Raji (cell line): Measurements from ENCODE around the gene ZNF691.

Experiments used
- POLR2A ChIP-seq: IDR thresholded peaks from 2 replicates; pipeline ENCODE4 v1.6.1; 2011; ENCODE audit warnings: low read depth, low read length, control low read depth; ENCODE audit not compliant: insufficient read depth

ZNF691 gene, protein sequence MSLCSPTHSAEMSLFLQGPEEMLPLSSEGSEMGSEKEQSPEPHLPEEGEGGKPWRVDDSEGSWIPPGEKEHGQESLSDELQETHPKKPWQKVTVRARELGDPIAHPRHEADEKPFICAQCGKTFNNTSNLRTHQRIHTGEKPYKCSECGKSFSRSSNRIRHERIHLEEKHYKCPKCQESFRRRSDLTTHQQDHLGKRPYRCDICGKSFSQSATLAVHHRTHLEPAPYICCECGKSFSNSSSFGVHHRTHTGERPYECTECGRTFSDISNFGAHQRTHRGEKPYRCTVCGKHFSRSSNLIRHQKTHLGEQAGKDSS

GRCh38 chr1:42846257-42847110 is at the start of gene ZNF691:
Gene ZNF691 (plus strand): TSS chr1:42846613. CDS start chr1:42849659, 3,046 bp downstream.
- peak; percentile 78 for TF ChIP-seq POLR2A

DNA sequence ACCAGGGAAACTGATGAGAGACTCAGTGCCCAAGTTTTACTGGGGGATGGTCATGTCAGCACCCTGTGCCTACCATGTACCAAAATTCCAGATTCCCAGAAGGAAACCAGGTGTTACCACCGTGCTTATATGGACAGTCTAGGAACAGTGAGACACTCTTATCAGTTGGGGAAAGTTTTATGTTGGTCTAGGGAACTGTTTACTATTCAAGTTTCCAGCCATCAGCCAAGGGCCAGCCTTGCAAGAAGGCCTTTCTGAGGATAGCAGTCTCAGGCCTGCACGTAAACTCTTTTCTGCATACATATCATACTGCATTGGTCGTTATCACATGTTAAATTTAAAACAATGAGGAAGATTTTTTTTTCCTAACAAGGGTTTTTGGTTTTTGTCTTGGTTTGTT is 49.0 kb upstream of the ZNF691 start:
- no peak for TF ChIP-seq POLR2A

DNA sequence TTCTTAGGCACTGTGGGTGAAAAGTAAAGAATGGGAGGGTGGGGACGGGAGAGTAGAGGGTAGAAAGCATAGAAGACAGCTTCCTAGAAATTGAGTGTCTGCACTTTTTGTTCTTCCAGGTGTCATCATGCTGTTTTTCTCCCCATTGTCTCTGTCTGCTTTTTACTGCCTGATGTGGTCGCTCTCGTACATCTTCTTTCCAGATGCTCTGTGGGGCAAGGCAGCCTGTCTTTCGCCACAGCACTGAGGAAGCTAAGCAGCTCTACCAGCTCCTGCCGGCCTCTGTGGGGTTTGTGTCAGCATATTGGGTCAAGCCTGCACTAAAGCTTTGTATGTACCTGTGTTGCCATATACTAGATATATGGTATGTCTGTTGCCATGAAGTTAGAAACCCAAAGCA is 48.4 kb upstream of the ZNF691 start:
- no peak for TF ChIP-seq POLR2A

DNA sequence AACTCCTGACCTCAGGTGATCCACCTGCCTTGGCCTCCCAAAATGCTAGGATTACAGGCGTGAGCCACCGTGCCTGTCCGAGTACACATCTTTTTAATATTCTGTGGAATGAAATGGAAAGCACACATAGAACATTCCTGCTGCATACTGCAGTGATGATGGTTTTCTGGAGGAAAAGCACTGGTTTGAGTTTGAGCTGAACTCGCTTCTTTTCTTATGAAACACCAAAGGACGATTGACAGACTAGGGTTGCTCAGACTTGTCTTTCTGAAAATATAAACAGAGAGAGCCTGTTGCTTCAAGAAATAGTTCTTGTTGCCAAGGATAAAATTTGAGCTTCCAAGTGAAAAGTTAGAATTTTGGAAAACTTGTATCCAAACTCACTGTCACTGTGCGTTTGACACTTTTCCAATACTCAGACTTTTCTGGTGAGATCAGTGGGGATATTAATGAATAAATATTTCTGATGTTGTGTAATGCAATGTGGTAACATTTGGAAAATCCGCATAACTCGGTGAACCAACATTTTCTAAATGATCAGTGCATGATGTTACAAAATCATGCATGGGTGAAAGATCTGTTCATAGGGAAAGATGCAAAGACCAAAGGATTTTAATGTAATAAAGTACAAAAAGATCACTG is 44.5 kb upstream of the ZNF691 start:
- TF ChIP-seq POLR2A = no peak

GRCh38 chr1:42806171-42806570 is 40.2 kb upstream of the ZNF691 start:
- TF ChIP-seq POLR2A = no peak

GRCh38 chr1:42806593-42806992 is 39.8 kb upstream of the ZNF691 start:
- TF ChIP-seq POLR2A = no peak

DNA sequence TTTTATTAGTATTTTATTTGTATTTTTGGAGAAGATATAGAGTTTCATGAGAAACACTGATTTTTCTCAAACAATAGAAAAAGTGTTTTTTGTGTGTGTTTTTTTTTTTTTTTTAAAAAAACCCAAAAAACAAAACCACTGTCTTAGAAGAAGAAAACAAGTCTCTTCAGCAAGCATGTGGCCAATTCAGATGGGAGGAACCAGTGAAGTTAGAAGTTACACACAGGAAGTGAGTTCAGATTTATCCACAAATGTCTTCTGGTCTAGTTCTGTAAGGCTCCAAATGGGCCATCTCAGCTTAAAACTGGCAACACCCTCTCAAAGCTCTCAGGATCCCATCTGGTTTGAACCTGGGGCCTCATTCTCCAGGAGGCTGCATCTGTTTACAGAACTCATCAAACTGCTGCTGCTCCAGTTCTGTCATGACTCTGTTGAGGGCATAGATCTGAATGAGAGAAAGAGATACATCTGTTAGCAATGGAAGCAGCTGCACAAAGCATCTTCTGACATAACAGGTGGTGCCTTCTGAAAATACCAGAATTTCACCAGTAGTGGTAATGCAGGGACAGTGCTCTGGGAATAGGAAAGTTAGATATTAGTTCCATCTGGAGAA is 39.3 kb upstream of the ZNF691 start:
- no peak for TF ChIP-seq POLR2A

DNA sequence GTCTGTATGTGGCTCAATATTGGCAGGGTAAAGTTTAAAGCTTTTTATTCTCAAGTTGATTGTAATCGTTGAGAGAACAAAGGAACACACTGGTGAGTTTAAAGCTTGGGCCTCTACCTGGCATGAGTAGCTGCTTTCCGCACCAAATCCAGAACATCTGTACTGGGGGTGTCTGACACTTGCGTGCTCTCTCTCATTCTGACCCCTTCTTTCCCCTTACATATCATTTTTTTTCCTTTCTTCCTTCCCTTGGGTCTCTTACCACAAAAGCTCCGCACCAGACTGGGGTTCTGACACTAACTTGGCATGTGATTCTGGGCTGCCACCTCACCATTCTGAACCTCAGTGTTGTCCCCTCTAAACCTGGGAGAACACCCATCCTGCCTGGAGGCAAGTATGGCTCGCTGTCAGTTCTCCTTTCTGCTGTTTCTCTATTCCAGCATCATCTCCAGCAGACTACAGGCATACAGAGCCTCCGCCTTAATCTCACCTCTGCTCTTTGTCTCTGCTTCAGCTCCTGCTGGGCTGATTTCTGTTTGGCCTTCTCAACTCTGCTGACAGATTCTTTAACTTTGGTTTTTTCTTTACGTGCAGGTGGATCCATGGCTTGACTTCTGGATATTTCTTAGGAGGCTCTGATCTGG is 30.4 kb upstream of the ZNF691 start:
- no peak for TF ChIP-seq POLR2A

- TF ChIP-seq POLR2A = peak; percentile 61
Observed at GRCh38 chr1:42816585-42817439, 29.6 kb upstream of the ZNF691 start, which contains the start of the genes ERMAP and SVBP. Gene ERMAP (plus strand): TSS chr1:42817122. CDS start chr1:42830449, 13,327 bp downstream. Gene SVBP (minus strand): TSS chr1:42817397. CDS start chr1:42816544, 853 bp downstream.

DNA sequence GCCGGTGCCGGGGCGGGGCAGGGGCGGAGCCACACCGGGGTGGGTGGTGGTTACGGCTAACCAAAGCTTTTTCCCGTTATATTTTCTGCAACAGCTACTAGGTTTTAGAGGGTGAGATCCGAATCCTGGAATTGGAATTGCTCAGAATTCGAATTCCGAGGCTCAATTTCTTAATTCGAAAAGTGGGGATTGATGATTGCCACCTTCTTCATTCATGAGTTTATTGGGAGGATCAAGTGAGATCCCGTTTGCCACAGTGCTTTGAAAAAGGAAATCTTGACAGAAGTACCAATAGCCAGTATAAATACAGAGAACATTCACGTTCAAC is 29.0 kb upstream of the ZNF691 start:
- no peak for TF ChIP-seq POLR2A

GRCh38 chr1:42817976-42818375 is 28.4 kb upstream of the ZNF691 start:
- no peak for TF ChIP-seq POLR2A

DNA sequence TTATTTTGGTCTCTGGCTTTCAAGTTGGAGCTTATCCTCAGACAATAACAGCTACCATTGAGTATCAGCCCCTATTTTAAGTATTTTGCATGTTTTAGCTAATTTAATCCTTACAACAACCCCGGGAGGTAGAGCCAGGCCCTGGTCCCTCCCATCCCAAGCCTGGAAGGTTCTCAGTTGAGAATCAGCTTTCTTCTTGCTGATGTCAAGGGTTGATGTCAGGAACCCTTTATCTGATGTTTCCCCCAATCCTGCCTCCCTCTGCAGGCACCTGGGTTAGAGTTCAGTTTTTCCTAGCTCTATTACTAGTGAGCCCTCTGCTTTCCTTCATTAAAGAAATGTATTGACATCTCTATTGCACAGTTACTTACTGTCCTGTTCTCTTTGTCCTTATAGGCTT is 25.6 kb upstream of the ZNF691 start:
- TF ChIP-seq POLR2A = no peak

GRCh38 chr1:42821690-42822089 is 24.7 kb upstream of the ZNF691 start:
- no peak for TF ChIP-seq POLR2A

GRCh38 chr1:42822800-42823392 is 23.5 kb upstream of the ZNF691 start:
- no peak for TF ChIP-seq POLR2A

GRCh38 chr1:42824481-42825035 is 21.9 kb upstream of the ZNF691 start:
- TF ChIP-seq POLR2A = no peak
